Tibial artery (tissue), 4 donors: ENCODE measurements around the gene C2orf15.
"Not testable (repeated sequence)": the region's sequence is repeated elsewhere in the genome, so short reads cannot be mapped to it uniquely, and the experiment has no call there.

Experiments
- DNase-seq, 2 donors: peaks; one replicate each; pipeline ENCODE4 v3.0.0-alpha.2; 2019
- H3K27ac ChIP-seq, 2 donors: fragments of 200-600 bp; sonication (generic) in 1 of 2; 1 replicate in 1 of 2; 2 replicates in 1 of 2; pipeline ENCODE4 v1.5.1; 2018 to 2019; ENCODE audit warnings: mild to moderate bottlenecking in 1 of 2
- H3K27me3 ChIP-seq, 2 donors: fragments of 200-600 bp; sonication (generic) in 1 of 2; one replicate each; pipeline versions ENCODE4 v1.5.1 to v1.6.0; 2016 to 2019
- H3K36me3 ChIP-seq, 3 donors: fragments of 200-600 bp; sonication (generic) in 2 of 3; one replicate each; pipeline ENCODE4 v1.5.1; 2016 to 2019; ENCODE audit warnings: mild to moderate bottlenecking in 2 of 3
- H3K4me1 ChIP-seq, 4 donors: fragments of 200-600 bp; sonication (generic) in 2 of 4; 1 replicate in 3 of 4; 2 replicates in 1 of 4; pipeline ENCODE4 v1.5.1; 2016 to 2019
- H3K4me3 ChIP-seq, 2 donors: fragments of 200-600 bp; sonication (generic) in 1 of 2; 1 replicate in 1 of 2; 2 replicates in 1 of 2; pipeline ENCODE4 v1.5.1; 2018 to 2019; ENCODE audit warnings: mild to moderate bottlenecking in 2 of 2
- H3K9me3 ChIP-seq, 3 donors: fragments of 200-600 bp; sonication (generic) in 1 of 3; one replicate each; pipeline ENCODE4 v1.5.1; 2016 to 2019
- intact Hi-C: fragments of 100-400 bp; cut with DNase I; formaldehyde crosslinking; loops from one replicate; pipeline ENCODE4 v1.15.0; 2023; ENCODE audit warnings: low total_unique reads
- TF ChIP-seq, protein P1 (sequence below), 2 experiments: fragments of 200-600 bp in 1 of 2; fragments of 450-650 bp in 1 of 2; IDR thresholded peaks; one replicate each; pipeline ENCODE4 v1.5.1; 2017 to 2019; ENCODE audit warnings: antibody characterized with exemption in 2 of 2, mild to moderate bottlenecking in 1 of 2, moderate library complexity in 1 of 2

The C2orf15 gene

DNA sequence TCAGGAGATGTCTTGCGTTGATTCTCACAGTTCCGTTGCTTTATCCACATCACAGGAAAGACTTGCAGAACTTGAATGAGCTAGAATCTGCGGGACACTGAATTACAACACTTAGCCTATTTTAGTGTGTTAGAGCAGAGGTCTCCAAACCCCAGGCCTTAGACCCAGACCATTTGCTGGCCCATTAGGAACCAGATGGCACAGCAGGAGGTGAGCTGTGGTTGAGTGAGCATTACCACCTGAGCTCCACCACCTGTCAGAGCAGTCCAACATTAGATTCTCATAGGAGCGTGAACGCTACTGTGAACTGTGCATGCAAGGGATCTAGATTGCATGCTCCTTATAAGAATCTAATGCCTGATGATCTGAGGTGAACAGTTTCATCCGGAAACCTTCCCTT is 43.3 kb downstream of the C2orf15 start:
- H3K9me3 ChIP-seq = no peaks in the 10 kb centered on the region
- TF ChIP-seq, protein P1, sequence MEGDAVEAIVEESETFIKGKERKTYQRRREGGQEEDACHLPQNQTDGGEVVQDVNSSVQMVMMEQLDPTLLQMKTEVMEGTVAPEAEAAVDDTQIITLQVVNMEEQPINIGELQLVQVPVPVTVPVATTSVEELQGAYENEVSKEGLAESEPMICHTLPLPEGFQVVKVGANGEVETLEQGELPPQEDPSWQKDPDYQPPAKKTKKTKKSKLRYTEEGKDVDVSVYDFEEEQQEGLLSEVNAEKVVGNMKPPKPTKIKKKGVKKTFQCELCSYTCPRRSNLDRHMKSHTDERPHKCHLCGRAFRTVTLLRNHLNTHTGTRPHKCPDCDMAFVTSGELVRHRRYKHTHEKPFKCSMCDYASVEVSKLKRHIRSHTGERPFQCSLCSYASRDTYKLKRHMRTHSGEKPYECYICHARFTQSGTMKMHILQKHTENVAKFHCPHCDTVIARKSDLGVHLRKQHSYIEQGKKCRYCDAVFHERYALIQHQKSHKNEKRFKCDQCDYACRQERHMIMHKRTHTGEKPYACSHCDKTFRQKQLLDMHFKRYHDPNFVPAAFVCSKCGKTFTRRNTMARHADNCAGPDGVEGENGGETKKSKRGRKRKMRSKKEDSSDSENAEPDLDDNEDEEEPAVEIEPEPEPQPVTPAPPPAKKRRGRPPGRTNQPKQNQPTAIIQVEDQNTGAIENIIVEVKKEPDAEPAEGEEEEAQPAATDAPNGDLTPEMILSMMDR (IDR thresholded peaks at IDR 0.05) = no peak
- H3K4me1 ChIP-seq = peaks cover 0 to 25% (median 17%) of the 10 kb centered on the region in 4 donors
- peaks cover 5 to 34% (median 6%) of the 10 kb centered on the region in 3 donors for H3K36me3 ChIP-seq
- H3K27me3 ChIP-seq = no peaks in the 10 kb centered on the region
- intact Hi-C loops = loop anchor here (5.0 to 10.0 kb wide), 2 partner anchors 43 to 150 kb away; partner anchors contain the start of genes C2orf15, EIF5B and TXNDC9
- no peak overlapping the region for H3K27ac ChIP-seq
- no peak for DNase-seq
- no peak overlapping the region for H3K4me3 ChIP-seq

DNA sequence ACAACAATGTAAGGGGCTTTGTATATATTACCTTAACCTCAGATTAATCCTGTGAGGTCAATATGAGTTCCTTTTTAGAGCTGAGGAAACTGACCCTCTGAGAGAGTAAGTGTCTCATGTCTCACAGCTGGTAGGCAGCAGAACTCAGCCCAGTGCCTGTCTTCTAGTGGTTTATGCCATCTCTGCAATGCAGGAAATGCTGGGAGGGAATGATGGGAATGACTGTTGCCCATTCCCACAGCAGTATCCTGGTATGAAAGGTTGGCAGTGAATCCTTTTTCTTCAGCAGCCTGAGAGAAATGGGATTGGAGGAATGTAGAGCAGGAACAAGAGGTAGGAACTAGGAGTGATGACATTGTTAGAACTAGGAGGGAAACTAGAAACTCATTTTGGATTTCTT is 45.5 kb downstream of the C2orf15 start:
- Histone ChIP-seq H3K4me3 (no peak overlapping the region), H3K4me1 (peaks cover 0 to 12% (median 8%) of the 10 kb centered on the region in 4 donors), H3K27me3 (no peaks in the 10 kb centered on the region), H3K36me3 (peaks cover 6 to 51% (median 15%) of the 10 kb centered on the region in 3 donors), H3K9me3 (no peaks in the 10 kb centered on the region), H3K27ac (no peak overlapping the region)
- DNase-seq = no peak
- TF ChIP-seq, protein P1 (IDR thresholded peaks at IDR 0.05) = no peak
- intact Hi-C loops = loop anchor here (10.0 kb wide), 1 partner anchor 148 kb away; the partner anchor contains the start of genes EIF5B and TXNDC9

DNA sequence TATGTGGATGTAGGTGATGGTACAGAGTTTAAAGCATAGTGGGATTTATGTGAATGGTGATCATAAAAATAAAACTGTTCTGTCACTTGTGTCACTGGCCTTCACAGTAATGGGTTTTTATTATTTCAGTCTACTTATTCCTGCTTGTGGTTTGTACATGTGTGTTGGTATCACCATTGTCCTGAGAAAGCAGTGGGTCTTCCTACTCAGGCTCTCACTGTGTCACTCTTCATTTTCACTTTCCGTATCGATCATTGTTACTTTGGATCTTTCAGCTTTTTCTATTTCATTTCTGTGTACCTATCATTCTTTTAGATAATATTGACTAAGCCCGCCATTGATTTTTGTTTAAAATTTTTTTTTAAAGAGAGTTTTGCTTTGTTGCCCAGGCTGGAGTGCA is 46.9 kb downstream of the C2orf15 start:
- DNase-seq = no peak
- peaks cover 0 to 1% (median 0%) of the 10 kb centered on the region in 4 donors for H3K4me1 ChIP-seq
- H3K36me3 ChIP-seq = peaks cover 17 to 64% (median 26%) of the 10 kb centered on the region in 3 donors
- H3K4me3 ChIP-seq = no peak overlapping the region
- intact Hi-C loops = loop anchor here (10.0 kb wide), 1 partner anchor 146 kb away; the partner anchor contains the start of genes EIF5B and TXNDC9
- TF ChIP-seq, protein P1 (IDR thresholded peaks at IDR 0.05) = no peak
- no peak overlapping the region for H3K27ac ChIP-seq
- H3K27me3 ChIP-seq = no peaks in the 10 kb centered on the region
- no peaks in the 10 kb centered on the region for H3K9me3 ChIP-seq

DNA sequence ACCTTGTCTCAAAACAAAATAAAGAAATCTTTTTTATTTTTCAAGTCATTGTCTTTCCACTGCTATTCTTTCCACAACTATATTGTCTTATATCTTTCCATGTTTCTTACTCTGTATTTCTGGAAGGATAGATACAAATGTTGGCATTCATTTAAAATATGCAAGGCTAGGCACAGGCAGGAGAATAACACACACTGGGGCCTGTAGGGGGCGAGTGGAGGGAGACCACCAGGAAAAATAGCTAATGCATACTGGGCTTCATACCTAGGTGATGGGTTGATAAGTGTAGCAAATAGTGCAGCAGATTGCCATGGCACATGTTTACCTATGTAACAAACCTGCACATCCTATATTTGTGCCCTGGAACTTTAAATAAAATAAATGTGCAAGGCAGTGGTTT is 49.0 kb downstream of the C2orf15 start:
- H3K4me1 ChIP-seq = no peaks in the 10 kb centered on the region
- H3K36me3 ChIP-seq = peaks cover 27 to 76% (median 42%) of the 10 kb centered on the region in 3 donors
- intact Hi-C loops = no loop called here
- no peaks in the 10 kb centered on the region for H3K27me3 ChIP-seq
- TF ChIP-seq, protein P1 (IDR thresholded peaks at IDR 0.05) = no peak
- DNase-seq = no peak
- H3K4me3 ChIP-seq = no peak overlapping the region
- no peak overlapping the region for H3K27ac ChIP-seq
- no peaks in the 10 kb centered on the region for H3K9me3 ChIP-seq

DNA sequence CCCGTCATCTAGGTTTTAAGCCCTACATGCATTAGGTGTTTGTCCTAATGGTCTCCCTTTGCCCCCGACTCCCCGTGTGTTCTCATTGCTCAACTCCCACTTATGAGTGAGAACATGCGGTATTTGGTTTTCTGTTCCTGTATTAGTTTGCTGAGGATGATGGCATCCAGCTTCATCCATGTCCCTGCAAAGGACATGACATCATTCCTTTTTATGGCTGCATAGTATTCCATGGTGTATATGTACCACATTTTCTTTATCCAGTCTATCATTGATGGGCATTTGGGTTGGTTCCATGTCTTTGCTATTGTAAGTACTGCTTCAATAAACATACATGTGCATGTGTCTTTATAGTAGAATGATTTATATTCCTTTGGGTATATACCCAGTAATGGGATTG is 50.9 kb downstream of the C2orf15 start:
- H3K9me3 ChIP-seq, H3K4me3 ChIP-seq, DNase-seq, H3K27me3 ChIP-seq, H3K27ac ChIP-seq, intact Hi-C loops, H3K4me1 ChIP-seq: not testable (repeated sequence)
- peaks cover 45 to 84% (median 58%) of the 10 kb centered on the region in 3 donors for H3K36me3 ChIP-seq

DNA sequence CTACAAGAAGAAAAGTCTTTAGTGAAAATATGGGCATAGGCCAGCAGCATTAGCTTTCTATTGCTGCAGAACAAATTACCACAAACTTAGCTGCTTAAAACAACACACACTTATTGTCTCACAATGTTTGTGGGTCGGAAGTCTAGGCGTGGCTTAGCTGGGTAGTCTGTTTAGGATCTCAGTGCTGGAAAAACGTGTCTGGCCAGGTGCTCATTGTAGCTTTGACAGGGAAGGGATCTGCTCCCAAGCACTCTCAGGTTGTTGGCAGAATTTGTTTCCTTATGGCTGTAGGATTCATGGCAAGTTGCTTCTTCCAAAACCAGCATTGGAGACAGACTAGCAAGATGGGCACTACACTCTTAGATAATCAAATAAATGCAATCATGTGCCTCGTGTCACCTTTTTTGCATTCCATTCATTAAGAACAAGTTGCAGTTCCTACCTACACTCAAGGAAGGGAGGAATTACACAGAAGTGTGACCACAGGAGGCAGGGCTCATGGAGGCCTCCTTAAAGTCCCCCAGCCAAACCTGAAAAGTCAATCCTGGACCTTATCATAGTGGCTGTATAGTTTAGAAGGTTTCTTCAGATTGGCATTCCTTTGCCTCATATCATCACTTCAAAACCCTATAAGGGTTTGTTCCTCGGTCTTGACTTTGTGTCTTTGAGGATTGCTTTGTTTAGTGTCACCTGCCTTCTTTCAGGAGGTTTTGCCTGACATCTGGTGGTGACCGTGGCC is 56.8 kb downstream of the C2orf15 start:
- no peaks in the 10 kb centered on the region for H3K4me1 ChIP-seq
- H3K27me3 ChIP-seq = no peaks in the 10 kb centered on the region
- no peaks in the 10 kb centered on the region for H3K9me3 ChIP-seq
- no peak overlapping the region for H3K27ac ChIP-seq
- peaks cover 37 to 46% (median 44%) of the 10 kb centered on the region in 3 donors for H3K36me3 ChIP-seq
- no peak overlapping the region for H3K4me3 ChIP-seq
- TF ChIP-seq, protein P1 (IDR thresholded peaks at IDR 0.05) = no peak
- intact Hi-C loops = no loop called here
- DNase-seq = no peak
